Amniotic stem cell (primary cell): ENCODE results near the gene USB1.
"Not testable (repeated sequence)": the region's sequence is repeated elsewhere in the genome, so short reads cannot be mapped to it uniquely, and the experiment has no call there.

Source experiments
- DNase-seq: peaks from one replicate; lab custom pipeline; 2025; lab: John Stamatoyannopoulos, UW

The USB1 gene

GRCh38 chr16:57994778-57995177 lies 6.4 kb upstream of the USB1 start:
- DNase-seq = no peak

GRCh38 chr16:57995721-57996405 lies 5.3 kb upstream of the USB1 start:
- no peak for DNase-seq

GRCh38 chr16:57996406-57997175 lies 4.6 kb upstream of the USB1 start:
- no peak for DNase-seq

- DNase-seq = no peak
Observed at GRCh38 chr16:57997176-57997527, 4.1 kb upstream of the USB1 start.

- DNase-seq = no peak
Observed at GRCh38 chr16:57997528-57998265, 3.5 kb upstream of the USB1 start.

- no peak for DNase-seq
Observed at GRCh38 chr16:57998486-57998885, 2.7 kb upstream of the USB1 start.

- no peak for DNase-seq
Observed at GRCh38 chr16:57998992-57999365, 2.2 kb upstream of the USB1 start.

GRCh38 chr16:57999366-57999970 lies 1.7 kb upstream of the USB1 start:
- no peak for DNase-seq

GRCh38 chr16:57999971-58000705 lies 1.1 kb upstream of the USB1 start, which contains the start of gene ZNF319:
ZNF319 (minus strand) TSS chr16:58000672; CDS start chr16:57998265, 2,407 bp downstream.
- DNase-seq = no peak

GRCh38 chr16:58001781-58002415 lies 691 bp downstream of the USB1 start:
- no peak for DNase-seq

GRCh38 chr16:58002416-58002800 lies 1.2 kb downstream of the USB1 start:
- DNase-seq = no peak

- no peak for DNase-seq
Observed at GRCh38 chr16:58002936-58003335, 1.7 kb downstream of the USB1 start.

- not testable (repeated sequence) for DNase-seq
Observed at GRCh38 chr16:58004736-58005135, 3.5 kb downstream of the USB1 start.

- DNase-seq = no peak
Observed at GRCh38 chr16:58009856-58010416, 8.7 kb downstream of the USB1 start.

- no peak for DNase-seq
Observed at GRCh38 chr16:58010886-58011285, 9.7 kb downstream of the USB1 start.

GRCh38 chr16:58011652-58012051 lies 10.4 kb downstream of the USB1 start:
- no peak for DNase-seq

GRCh38 chr16:58012481-58012880 lies 11.3 kb downstream of the USB1 start:
- DNase-seq = no peak

- DNase-seq = no peak
Observed at GRCh38 chr16:58013201-58013956, 12.2 kb downstream of the USB1 start.

- DNase-seq = no peak
Observed at GRCh38 chr16:58016840-58017446, 15.7 kb downstream of the USB1 start.

- DNase-seq = no peak
Observed at GRCh38 chr16:58018803-58019202, 17.6 kb downstream of the USB1 start.
